Transverse colon (tissue), 4 donors: ENCODE measurements around the gene VWA3B. TPM values are rescaled to one million over a fixed set of nuclear protein-coding genes. Genes with fewer than 3 reads are reported as not detected.
"Not testable (repeated sequence)": the region's sequence is repeated elsewhere in the genome, so short reads cannot be mapped to it uniquely, and the experiment has no call there.

Experiments
- DNase-seq: peaks from one replicate; pipeline ENCODE4 v3.0.0-alpha.2; 2019
- H3K27ac ChIP-seq, 4 donors: fragments of 200-600 bp; sonication (generic); 2 replicates each; pipeline ENCODE4 v1.5.1; 2016 to 2018; ENCODE audit warnings: inconsistent platforms in 4 of 4
- H3K27me3 ChIP-seq: fragments of 200-600 bp; sonication (generic); 2 replicates; pipeline ENCODE4 v1.5.1; 2017; ENCODE audit warnings: inconsistent platforms
- H3K36me3 ChIP-seq, 4 donors: fragments of 200-600 bp; sonication (generic); 2 replicates each; pipeline ENCODE4 v1.5.1; 2017 to 2019; ENCODE audit warnings: inconsistent platforms in 4 of 4
- H3K4me1 ChIP-seq, 4 donors: fragments of 200-600 bp; sonication (generic); 2 replicates each; pipeline ENCODE4 v1.5.1; 2017 to 2020; ENCODE audit warnings: inconsistent platforms in 4 of 4
- H3K4me3 ChIP-seq, 4 donors: fragments of 200-600 bp; sonication (generic); 1 replicate in 1 of 4; 2 replicates in 3 of 4; pipeline versions ENCODE4 v1.5.1 to v1.6.1; 2017 to 2019; ENCODE audit warnings: inconsistent platforms in 4 of 4
- H3K9me3 ChIP-seq, 2 donors: fragments of 200-600 bp; sonication (generic); 2 replicates each; pipeline ENCODE4 v1.5.1; 2017 to 2019; ENCODE audit warnings: inconsistent platforms in 2 of 2
- EP300 ChIP-seq: sonication (generic); formaldehyde crosslinking; IDR thresholded peaks from one replicate; pipeline ENCODE4 v1.6.1; 2017; ENCODE audit warnings: antibody characterized with exemption, low read depth
- POLR2A ChIP-seq: fragments of 450-650 bp; IDR thresholded peaks from one replicate; pipeline ENCODE4 v1.6.1; 2016; ENCODE audit warnings: antibody characterized with exemption, mild to moderate bottlenecking, moderate library complexity
- POLR2AphosphoS5 ChIP-seq, 3 donors: sonication (generic); formaldehyde crosslinking; IDR thresholded peaks; one replicate each; pipeline ENCODE4 v1.6.1; 2016; ENCODE audit warnings: antibody characterized with exemption in 3 of 3
- WGBS, 2 donors: methylation state at CpG; one replicate each; pipeline ENCODE4 v1.1.5; 2018; ENCODE audit warnings: low coverage in 1 of 2; 5-methylcytosine and 5-hydroxymethylcytosine counted together
- in situ Hi-C, 4 donors: fragments of 200-750 bp; cut with MboI; loops; one replicate each; pipeline versions ENCODE4 v1.15.0 to v1.15.1; 2017; ENCODE audit warnings: low sequenced_read_pairs in 3 of 4, low pct_ligation_motif_present in 1 of 4, low pct_unique_long_range_greater_than_20kb in 1 of 4
- intact Hi-C: fragments of 100-400 bp; cut with DNase I; formaldehyde crosslinking; loops from one replicate; pipeline ENCODE4 v1.15.1; 2023; ENCODE audit warnings: low total_unique reads
- total RNA-seq, 4 donors: library from RNA; depleted of rRNA; stranded (reverse); fragments of >200 nt; gene quantifications; one replicate each; pipeline ENCODE4 v1.1.0, GENCODE V29; 2016
- TF ChIP-seq, protein P1 (sequence below), 5 experiments: fragments of 200-600 bp in 3 of 5; fragments of 450-650 bp in 2 of 5; sonication (generic) in 3 of 5; IDR thresholded peaks; 1 replicate in 2 of 5; 2 replicates in 3 of 5; pipeline ENCODE4 v1.5.1; 2016 to 2017; ENCODE audit warnings: antibody characterized with exemption in 5 of 5, inconsistent platforms in 3 of 5, mild to moderate bottlenecking in 2 of 5, moderate library complexity in 1 of 5

Gene VWA3B
- total RNA-seq, 4 donors from 2014 or later = 0.41 to 0.48 TPM; not detected in 2

- Histone ChIP-seq H3K27me3 (no peaks in the 10 kb centered on the region), H3K4me1 (no peaks in the 10 kb centered on the region), H3K4me3 (no peak overlapping the region), H3K36me3 (no peaks in the 10 kb centered on the region), H3K9me3 (no peaks in the 10 kb centered on the region), H3K27ac (no peak overlapping the region)
- TF ChIP-seq POLR2AphosphoS5 (IDR thresholded peaks at IDR 0.05) (no peak), POLR2A (no peak), EP300 (no peak)
- TF ChIP-seq, protein P1, sequence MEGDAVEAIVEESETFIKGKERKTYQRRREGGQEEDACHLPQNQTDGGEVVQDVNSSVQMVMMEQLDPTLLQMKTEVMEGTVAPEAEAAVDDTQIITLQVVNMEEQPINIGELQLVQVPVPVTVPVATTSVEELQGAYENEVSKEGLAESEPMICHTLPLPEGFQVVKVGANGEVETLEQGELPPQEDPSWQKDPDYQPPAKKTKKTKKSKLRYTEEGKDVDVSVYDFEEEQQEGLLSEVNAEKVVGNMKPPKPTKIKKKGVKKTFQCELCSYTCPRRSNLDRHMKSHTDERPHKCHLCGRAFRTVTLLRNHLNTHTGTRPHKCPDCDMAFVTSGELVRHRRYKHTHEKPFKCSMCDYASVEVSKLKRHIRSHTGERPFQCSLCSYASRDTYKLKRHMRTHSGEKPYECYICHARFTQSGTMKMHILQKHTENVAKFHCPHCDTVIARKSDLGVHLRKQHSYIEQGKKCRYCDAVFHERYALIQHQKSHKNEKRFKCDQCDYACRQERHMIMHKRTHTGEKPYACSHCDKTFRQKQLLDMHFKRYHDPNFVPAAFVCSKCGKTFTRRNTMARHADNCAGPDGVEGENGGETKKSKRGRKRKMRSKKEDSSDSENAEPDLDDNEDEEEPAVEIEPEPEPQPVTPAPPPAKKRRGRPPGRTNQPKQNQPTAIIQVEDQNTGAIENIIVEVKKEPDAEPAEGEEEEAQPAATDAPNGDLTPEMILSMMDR (IDR thresholded peaks at IDR 0.05) = no peak
- 86% methylated on average over 13 of the region's 15 CpGs; no CpG with 5 or more reads in 1 of the 2 donors for WGBS, 2 donors
- no peak for DNase-seq
- in situ Hi-C loops = no loop called here
- intact Hi-C loops = no loop called here
Measured at GRCh38 chr2:98127229-98127989, 40.4 kb downstream of the VWA3B start.

- H3K4me1 ChIP-seq = no peaks in the 10 kb centered on the region
- TF ChIP-seq, protein P1 (IDR thresholded peaks at IDR 0.05) = no peak
- TF ChIP-seq POLR2AphosphoS5 (IDR thresholded peaks at IDR 0.05) (no peak), POLR2A (no peak), EP300 (no peak)
- DNase-seq = no peak
- intact Hi-C loops = no loop called here
- WGBS, 2 donors = 86 to 100% methylated on average over 1 to 7 of the region's 7 CpGs
- in situ Hi-C loops = no loop called here
- H3K27ac ChIP-seq = no peak overlapping the region
- no peaks in the 10 kb centered on the region for H3K27me3 ChIP-seq
- H3K36me3 ChIP-seq = no peaks in the 10 kb centered on the region
- no peaks in the 10 kb centered on the region for H3K9me3 ChIP-seq
- H3K4me3 ChIP-seq = no peak overlapping the region
Measured at GRCh38 chr2:98128556-98129109, 41.7 kb downstream of the VWA3B start.

DNA sequence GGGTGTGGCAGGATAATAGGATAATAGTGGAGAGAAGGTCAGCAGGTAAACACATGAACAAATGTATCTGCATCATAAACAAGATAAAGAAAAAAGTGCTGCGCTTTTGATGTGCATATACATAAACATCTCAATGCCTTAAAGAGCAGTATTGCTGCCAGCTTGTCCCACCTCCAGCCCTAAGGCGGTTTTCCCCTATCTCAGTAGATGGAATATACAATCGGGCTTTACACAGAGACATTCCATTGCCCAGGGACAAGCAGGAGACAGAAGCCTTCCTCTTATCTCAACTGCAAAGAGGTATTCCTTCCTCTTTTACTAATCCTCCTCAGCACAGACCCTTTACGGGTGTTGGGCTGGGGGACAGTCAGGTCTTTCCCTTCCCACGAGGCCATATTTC, 43.1 kb downstream of the VWA3B start:
- H3K4me3 ChIP-seq, H3K4me1 ChIP-seq, H3K36me3 ChIP-seq, DNase-seq, H3K9me3 ChIP-seq, in situ Hi-C loops, H3K27me3 ChIP-seq, intact Hi-C loops, H3K27ac ChIP-seq: not testable (repeated sequence)
- WGBS, 2 donors = 76% methylated on average over 5 of the region's 5 CpGs; no CpG with 5 or more reads in 1 of the 2 donors

DNA sequence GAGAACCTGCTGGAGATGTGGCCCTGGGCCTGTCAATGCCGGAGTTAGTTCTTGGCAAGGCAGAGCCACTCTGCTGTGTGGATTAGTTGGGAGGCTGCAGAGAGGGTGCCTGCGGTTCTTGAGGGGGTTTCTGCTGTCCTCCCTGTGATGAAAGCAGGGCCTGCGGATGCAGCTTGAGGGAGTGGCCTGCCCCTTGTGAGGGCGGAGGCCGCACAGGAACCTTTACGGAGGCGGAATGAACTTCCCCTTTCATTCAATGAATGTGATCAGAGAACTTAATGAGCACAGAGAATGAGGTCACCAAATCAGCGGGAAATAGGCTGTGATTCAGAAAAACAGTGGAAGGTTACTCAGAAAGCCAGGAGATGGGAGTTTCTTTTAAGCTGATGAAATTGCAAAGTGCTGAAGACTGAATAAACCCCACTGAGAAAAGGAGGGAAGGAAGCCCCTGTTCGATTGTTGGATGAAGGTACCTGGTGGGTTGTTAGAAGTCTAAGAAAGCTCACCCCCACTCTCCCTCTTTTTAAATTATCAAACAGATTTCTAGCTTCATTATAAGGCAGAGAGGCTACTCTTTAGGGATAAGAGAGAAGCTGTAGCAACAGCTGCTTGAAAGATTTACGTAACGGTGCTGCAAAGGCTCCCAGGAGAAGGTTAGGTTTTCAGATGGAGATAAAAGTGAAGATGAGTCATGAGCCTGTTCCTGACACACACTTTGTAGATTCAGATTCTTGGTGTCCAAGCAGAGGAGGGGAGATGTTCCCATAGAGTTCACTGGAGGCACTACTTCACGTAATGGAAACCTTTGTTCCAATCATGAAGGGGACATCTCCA, 47.4 kb downstream of the VWA3B start:
- Histone ChIP-seq H3K9me3 (no peaks in the 10 kb centered on the region), H3K27me3 (no peaks in the 10 kb centered on the region), H3K4me3 (no peak overlapping the region), H3K36me3 (no peaks in the 10 kb centered on the region), H3K4me1 (no peaks in the 10 kb centered on the region), H3K27ac (no peak overlapping the region)
- DNase-seq = no peak
- in situ Hi-C loops = no loop called here
- intact Hi-C loops = no loop called here
- TF ChIP-seq POLR2A (no peak), EP300 (no peak), POLR2AphosphoS5 (IDR thresholded peaks at IDR 0.05) (no peak)
- TF ChIP-seq, protein P1 (IDR thresholded peaks at IDR 0.05) = no peak
- WGBS, 2 donors = 73 to 92% methylated on average over 4 to 12 of the region's 12 CpGs
